HG02798 (cell line): Measurements from ENCODE around the gene MED13L.

Source experiments
- ATAC-seq: cut with Tn5 transposase; IDR thresholded peaks from one replicate; pipeline ENCODE4 v1.9.1; 2021; ENCODE audit warnings: mild to moderate bottlenecking; ENCODE audit not compliant: unreplicated experiment, poor library complexity

The MED13L gene

DNA sequence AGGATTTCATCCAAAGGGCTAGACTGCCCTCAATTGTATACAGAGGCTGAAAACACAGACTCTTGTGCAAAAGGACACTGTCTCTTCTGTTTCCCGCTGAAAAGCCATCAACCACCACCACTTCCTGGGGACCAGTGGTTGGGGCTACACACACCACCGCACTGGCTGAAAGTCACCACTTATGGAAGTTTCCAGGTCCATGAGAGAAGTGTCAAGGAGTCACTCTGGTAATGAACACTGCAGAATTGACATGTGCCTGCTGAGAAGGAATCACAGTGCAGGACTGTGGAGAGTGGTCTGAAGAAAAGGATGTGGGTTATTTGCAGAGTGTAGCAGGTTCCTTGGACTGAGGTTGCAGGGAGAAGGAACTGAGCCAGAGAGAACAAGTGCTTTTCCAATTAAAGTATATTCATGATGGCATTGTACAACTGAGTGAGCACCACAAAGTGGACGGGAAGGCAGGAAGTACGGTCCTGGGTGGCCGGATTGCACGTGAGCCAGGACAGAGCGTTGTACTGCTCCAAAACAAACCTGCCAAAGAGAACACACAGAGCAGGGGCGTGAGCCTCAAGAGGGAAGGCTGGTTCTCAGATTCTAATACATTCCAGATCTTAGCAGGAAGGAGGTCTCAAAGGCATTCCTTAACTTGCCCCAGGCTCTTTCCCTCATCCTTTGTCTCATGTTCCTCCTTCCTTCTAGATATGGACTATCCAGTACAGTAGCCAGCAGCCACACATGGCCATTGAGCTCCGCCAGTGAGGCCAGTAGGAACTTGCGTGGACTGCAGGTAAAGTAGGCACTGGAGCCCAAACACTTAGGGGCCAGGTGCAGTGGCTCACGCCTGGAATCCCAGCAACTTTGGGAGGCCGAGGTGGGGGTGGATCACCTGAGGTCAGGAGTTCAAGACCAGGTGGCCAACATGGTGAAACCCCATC lies 316.4 kb downstream of the MED13L start:
- ATAC-seq, result no peak

DNA sequence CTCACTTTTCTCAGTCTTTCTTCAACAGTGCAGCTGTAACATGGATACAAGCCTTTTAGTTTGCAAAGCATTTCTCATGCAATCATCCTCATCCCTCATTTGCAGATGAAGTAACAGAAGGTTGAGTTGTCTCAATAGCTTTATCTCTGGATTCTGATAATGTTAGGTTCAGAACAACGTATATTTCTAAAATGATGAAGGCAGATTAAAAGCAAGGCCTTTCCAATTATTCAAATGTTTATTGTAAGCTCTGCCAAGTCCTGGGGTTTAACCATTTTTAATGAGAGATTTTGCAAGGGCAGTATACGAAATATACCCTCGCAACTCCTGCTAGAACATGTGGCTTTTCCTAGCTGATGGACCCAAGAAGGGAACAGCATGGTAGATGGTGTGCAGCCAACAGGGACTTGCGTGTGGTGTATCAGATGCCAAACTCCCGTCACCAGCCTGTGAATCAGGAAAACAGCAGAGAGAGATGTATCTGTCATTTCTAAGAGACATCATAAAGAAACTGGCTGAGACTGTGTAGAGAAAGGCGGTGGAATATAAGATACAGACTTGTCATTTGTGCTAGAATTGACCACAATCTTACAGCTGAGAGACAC lies 319.7 kb downstream of the MED13L start:
- ATAC-seq, result no peak

DNA sequence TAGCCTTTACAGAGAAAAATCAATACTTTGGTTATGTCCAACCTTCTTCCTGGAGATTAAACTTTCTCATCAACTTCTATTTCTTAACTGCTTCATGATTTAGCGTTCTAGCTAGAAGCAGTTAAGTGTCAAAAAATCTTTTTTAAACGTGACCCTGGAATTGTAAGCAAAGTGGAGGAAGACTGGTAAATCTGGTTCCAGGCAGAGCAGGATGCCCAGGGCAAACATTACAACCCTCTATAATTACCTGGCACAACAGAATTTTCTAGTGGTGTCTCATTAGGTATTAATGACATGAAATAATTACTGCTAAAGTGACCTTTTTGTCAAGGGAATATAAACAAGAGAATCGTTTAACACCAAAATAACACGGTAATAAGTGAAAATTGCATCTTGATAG lies 320.8 kb downstream of the MED13L start:
- no peak for ATAC-seq

DNA sequence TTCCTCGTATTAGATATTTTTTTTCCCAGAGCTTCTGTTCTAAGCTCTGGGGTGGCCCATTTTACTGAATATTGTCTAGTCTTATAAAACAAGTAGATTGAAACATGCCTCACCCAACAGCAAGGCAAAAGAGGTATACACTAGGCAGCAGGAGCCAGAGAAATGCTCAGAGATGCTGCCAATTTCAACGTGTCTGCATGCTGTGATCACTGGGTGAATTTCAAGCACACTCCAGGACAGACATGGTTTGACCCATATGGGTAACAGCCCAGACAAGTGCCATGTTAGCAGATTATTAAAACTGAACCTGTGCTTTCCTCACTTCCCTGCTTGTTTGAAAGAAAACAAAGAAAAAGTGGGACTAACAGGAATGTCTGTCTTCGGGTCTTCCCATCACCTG lies 321.3 kb downstream of the MED13L start:
- no peak for ATAC-seq

DNA sequence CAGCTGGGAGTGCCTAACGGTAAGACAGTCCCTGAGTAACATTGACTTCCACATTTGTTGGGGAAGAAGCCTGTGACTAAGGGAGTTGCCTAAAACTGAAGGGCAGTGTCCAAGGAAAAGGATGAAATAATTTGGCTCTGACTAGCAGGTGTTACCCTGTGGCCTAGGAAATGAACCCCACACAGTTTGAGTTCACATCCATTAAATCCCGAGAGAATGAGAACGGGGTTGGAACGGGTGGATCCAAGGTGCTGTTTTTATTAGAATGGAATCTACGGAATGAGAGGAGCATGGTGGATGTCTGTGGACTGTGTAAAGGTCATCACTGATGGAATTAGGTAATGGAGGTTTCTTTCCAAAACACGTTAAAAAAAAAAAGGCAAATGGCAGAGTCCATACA lies 324.0 kb downstream of the MED13L start:
- ATAC-seq, result no peak

DNA sequence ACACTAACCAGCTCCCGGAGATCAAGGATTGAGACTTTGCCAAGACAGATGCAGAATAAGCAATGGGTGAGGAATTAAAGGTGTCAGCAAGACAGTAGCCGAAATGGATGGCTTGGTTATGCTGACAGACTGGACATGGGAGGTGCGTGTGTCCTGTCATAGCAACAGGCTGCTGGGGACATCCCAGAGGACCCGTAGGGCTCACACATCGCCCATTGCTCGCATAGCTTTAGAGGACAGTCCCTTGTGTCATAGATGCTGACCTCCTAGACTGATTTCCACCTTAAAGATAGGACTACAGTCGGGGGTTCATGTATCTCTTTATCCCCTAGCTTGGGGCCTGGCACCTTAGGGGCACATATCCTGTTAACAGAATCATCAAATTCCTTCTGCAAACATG lies 324.5 kb downstream of the MED13L start:
- ATAC-seq, result no peak

DNA sequence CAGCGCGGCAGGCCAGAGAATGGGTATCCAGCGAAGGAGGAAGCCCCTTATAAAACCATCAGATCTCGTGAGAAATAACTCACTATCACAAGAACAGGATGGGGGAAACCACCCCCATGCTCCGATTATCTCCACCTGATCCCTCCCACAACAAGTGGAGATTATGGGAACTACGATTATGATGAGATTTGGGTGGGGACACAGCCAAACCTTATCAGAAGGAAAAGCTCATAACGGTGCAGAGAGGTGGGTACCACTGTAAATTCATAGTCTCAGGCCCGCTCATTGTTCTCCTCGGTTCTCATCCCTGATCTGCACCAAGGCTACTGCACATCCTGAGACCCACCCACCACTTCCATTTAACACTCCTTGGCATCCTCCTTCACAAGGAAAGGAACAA lies 326.5 kb downstream of the MED13L start:
- ATAC-seq, result no peak

DNA sequence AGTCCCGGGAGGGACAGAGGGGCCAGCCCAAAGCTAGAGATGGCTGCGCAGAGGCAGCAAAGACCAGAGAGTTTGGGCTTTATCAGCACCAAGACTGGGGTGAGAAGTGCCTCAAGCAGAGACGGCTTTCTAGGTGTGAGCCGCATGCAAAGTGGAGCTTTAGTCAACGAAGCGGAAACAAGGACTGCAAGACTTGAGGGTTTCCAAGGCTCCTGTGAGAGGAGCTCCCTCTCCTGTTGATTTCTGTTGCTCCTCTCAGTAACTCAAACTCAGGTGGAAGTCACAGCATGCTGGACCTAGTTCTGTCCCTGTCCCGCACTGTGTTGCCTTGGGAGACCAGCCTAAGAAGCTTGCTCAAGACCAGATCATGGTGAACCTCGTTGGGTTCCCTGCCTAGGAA lies 327.8 kb downstream of the MED13L start:
- no peak for ATAC-seq

DNA sequence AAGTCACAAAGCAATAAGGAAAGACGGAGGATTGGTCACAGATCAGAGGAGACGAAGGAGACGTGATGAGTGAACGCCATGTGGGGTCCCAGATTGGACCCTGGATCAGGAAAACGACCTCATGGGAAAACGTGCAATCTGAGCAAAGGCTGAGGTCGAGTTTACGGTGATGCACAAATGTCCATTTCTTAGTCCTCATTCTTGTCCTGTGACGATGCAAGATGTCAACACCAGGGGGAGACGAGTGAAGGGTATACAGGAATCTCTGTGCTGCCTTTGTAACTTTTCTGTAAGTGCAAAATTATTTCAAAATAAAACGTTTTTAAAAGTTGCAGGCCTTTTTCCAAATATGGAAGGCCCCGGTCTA lies 329.8 kb downstream of the MED13L start:
- ATAC-seq, result no peak

DNA sequence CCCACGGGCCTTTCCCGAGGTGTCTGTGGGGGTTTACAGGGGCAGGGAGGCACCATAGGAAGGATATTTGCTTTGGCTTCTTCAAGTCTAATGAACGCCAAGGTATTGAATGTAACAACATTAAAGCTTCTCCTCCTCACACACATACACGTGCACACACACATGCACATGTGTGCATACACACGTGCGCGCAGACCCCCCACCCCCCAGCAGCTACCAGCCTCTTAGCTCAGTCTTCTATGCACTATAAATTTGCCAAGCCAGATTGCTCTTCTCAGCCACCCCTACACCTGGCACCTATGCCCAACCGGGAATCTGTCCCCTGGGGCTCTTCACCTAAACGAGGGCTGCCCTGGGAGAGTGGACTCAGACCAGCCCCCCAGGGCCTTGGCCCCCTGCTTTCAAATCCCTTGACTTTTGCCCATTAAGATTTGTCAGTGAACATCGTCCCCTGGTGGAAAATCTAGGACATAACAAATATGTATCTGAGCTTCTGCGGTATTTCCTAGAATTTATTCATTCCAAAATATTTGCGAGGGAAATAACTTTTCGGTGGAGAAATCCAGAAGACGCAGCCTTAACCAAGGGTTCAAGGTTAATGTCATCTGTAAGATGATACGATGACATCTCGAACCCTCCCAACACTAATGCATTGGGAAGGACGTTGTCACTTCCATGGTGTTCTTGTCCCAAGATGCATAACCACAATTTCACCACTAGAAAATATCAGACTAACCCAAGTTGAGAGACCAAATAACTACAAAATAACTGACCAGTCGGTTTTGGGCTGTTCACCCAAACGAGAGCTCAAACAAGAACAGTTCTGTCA lies 330.4 kb downstream of the MED13L start:
- ATAC-seq, result no peak

DNA sequence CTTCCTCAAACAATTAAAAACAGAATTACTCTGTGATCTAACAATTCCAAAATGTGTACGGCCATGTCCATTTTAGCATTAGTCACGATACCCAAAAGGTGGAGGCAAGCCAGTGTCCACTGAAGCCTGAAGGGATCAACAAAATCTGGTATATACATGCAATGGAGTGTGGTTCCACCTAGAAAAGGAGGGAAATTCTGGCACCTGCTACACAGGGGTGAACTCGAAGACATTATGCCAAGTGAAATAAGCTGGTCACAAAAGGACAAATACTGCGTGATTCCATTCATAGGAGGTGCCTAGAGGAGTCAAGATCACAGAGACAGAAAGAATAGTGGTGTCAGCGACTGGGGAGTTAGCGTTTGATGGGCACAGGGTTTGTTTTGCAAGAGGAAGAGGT lies 331.4 kb downstream of the MED13L start:
- ATAC-seq, result no peak

DNA sequence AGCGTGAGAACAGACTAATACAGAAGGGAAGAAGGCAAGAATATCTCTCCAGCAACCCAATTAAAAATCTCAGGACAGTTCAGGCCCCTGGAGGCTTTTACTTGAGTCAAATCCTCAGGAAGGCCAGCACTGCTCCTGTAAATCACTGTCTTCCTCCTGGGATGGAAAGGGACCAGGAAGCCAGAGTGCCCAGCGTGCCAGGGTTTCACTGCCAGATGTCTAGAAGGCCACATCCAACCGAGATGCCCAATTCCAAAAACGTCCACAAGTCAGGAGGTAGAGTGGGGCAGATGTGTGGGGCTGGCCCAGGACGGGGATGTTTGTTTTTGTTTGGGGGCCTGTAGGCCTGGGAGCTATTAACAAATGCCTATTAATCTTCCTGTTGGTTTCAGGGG lies 332.0 kb downstream of the MED13L start:
- ATAC-seq, result no peak

DNA sequence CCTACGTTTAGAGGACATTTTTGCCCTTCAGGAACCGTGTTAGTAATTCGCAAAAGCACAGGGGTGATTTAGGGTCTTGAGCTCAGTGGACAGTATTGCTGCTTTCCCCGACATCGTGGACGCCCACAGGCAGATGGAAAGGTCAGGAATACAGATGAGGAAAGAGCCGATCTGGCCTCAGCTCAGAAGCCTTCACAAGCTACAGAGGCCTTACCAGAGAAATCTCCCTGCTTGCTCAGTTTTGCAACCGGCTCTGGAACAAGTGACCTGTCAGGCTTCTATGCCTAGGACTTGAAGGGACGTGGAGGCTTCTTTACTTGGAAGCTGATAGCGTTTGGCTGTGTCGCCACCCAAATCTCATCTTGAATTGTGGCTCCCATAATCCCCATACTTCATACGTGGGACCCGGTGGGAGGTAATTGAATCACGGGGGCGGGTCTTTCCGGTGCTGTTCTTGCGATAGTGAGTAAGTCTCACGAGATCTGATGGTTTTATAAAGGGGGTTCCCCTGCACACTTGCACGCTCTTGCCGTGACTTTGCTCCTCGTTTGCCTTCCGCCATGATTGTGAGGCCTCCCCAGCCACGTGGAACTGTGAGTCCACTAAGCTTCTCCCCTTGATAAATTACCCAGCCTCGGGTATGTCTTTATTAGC lies 332.5 kb downstream of the MED13L start:
- no peak for ATAC-seq

DNA sequence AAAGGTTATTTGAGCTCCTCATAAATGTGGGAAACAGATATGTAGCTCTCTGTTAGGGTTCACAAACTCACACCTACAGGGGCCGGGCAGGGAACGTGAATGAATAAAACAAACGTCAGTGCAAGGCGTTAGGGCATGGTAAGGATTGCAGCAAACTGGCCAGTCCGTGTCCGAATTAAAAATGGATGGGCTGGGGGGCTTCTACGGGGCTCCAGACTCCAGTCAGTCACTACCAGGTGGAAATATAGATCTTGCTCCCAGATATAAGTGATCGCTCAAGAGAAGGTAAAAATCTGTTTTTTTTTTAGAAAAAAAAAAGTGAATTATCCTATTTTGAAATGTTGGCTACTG lies 333.1 kb downstream of the MED13L start:
- ATAC-seq, result no peak

DNA sequence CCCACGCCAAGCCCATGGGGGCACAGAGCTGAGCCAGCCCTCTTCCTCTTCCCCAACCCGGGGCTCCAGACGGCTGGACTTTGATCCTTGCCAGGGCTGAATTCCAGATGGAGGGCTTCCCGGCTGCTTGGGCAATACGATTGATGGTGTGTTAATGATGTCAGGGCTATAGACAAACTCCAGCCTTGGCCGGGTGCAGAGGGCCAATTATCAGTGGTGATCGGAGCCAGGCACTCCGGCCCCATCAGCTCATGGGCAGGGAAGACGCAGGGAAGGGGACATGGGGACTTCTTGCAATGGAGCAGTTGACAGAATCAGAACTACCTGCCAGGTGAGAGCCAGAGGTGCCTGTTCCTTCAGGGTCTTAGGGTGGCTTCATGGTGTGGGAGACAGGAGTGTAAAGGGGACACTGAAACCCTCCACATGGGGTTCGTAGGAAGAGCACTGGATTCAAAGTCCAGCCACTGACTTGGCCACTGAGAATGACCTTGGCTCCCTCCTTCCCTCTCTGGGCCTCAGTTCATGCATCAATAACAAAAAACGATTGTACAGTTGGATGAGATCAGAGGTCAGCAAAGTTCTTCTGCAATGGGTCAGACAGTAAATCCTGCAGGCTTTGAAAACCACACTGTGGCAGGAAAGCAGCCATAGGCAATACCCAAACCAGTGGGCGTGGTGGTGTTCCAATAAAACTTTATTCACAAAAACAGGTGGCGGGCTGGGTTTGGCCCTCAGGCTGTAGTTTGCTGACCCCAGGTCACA lies 333.7 kb downstream of the MED13L start:
- no peak for ATAC-seq

DNA sequence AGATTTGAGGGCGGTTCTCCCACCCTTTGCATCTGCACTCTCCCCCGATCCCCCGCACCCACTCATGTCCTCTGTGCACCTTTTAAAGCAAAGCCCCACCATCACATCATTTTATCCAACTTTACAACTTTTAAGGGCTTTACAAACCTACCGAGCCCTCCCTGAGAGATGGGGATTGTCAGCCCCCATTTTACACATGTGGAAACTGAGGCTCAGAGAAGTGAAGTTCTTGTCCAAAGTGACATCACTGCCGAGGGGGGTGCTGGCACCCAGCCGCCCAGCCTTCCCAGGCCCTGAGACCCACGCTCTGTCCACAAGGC lies 334.2 kb downstream of the MED13L start:
- ATAC-seq, result no peak

DNA sequence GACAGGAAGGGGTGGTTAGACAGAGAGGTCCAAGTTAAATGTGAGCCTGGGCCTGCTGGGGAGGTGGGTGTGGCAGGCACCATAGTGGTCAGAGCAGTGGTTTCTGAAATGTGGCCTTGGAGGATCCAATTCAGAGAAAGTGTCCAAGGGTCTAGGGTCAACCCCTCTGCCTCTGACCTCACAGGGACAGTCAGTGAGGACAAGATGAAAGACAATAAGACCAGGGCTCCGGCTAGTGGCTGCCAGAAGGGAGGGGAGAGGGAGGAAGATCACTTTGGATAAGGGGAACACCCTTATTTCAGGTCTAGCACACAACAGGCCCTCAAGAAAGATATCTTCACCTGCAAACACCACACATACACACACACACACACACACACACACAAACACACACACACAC lies 335.1 kb downstream of the MED13L start:
- ATAC-seq, result no peak

DNA sequence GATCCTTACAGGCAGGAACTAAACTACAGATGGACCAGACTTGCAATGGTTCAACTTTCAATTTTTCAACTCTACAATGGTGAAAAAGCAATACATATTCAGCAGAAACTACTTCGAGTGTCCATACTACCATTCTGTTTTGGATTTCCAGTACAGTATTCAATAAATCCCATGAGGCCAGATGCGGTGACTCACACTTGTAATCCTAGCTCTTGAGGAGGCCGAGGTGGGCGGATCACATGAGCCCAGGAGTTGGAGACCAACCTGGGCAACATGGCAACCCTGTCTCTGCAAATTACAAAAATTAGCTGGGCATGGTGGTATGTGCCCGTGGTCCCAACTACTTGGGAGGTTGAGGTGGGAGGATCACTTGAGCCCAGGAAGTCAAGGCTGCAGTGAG lies 336.1 kb downstream of the MED13L start:
- ATAC-seq, result no peak

DNA sequence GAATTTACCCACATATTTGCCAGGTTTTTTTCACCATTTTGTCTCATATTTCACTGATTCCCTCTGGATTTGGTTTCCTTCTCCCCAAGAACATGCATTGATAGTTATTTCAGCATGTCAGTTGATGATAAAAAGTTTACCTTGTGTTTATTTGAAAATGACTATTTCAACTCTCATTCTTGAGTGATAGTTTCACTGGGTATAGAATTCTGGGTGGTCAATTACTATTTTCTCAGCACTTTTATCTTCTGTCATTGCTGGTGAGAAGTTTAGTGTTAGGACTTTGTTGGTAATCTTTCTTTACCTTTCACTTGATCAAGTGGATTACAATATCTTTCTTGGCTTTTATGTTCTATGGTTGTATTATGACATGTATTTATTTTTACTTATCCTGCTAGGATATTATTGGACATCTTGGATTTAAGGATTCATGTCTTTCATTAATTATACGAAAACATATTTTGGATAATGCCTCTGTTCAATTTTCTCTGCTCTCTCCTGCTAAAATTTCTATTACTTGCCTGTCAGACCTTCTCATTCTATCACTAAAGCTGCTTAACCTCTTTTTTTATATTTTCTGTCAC lies 338.6 kb downstream of the MED13L start:
- no peak for ATAC-seq
